Fibroblast of villous mesenchyme (primary cell): ENCODE data around the gene NXT1. TPM values are rescaled to one million over a fixed set of nuclear protein-coding genes. Genes with fewer than 3 reads are reported as not detected.

Source experiments
- DNase-seq: peaks from one replicate; pipeline ENCODE4 v3.0.0-alpha.2; 2010; ENCODE audit warnings: low read depth
- H3K4me3 ChIP-seq: 2 replicates; pipeline ENCODE4 v1.5.1; 2011; ENCODE audit warnings: low read depth, mild to moderate bottlenecking, low read length
- CTCF ChIP-seq: IDR thresholded peaks from 2 replicates; pipeline ENCODE4 v1.5.1; 2012; ENCODE audit warnings: low read depth, mild to moderate bottlenecking, low read length; ENCODE audit not compliant: insufficient read depth
- total RNA-seq: library from RNA; depleted of rRNA; stranded (reverse); fragments of >200 nt; gene quantifications from 2 replicates; pipeline ENCODE4 v1.2.3, GENCODE V29; 2012

Gene NXT1
- total RNA-seq = 22.9 and 25.4 TPM in 2 replicates

- DNase-seq = peak; percentile 99
- peak within 1 kb of the TSS; percentile 71 for H3K4me3 ChIP-seq
- TF ChIP-seq CTCF = no peak
Measured at GRCh38 chr20:23350196-23350903, at the start of gene NXT1. Gene NXT1 (plus strand): TSS chr20:23350791. CDS start chr20:23354042, 3,251 bp downstream.

GRCh38 chr20:23301436-23302050 is 49.0 kb upstream of the NXT1 start:
- H3K4me3 ChIP-seq = no peak overlapping the region
- TF ChIP-seq CTCF = no peak
- no peak for DNase-seq

GRCh38 chr20:23302386-23302785 is 48.2 kb upstream of the NXT1 start:
- TF ChIP-seq CTCF = no peak
- DNase-seq = no peak
- no peak overlapping the region for H3K4me3 ChIP-seq

- H3K4me3 ChIP-seq = no peak overlapping the region
- no peak for TF ChIP-seq CTCF
- no peak for DNase-seq
Measured at GRCh38 chr20:23302801-23303200, 47.8 kb upstream of the NXT1 start.

- TF ChIP-seq CTCF = no peak
- H3K4me3 ChIP-seq = no peak overlapping the region
- no peak for DNase-seq
Measured at GRCh38 chr20:23303325-23304102, 47.1 kb upstream of the NXT1 start.

- no peak for DNase-seq
Measured at GRCh38 chr20:23304616-23305015, 46.0 kb upstream of the NXT1 start.

More at GRCh38 chr20:23304616-23305015, 46.0 kb upstream of the NXT1 start:
- no peak overlapping the region for H3K4me3 ChIP-seq
- no peak for TF ChIP-seq CTCF
